Fibroblast of the aortic adventitia (primary cell): ENCODE data around the gene AGBL4. TPM values are rescaled to one million over a fixed set of nuclear protein-coding genes. Genes with fewer than 3 reads are reported as not detected.

Experiments
- DNase-seq: peaks from one replicate; pipeline ENCODE4 v3.0.0-alpha.2; 2010; ENCODE audit warnings: low read depth
- H3K4me3 ChIP-seq: 2 replicates; pipeline ENCODE4 v1.5.1; 2011; ENCODE audit warnings: low read depth, mild to moderate bottlenecking, control low read depth, low read length, moderate library complexity
- total RNA-seq: library from RNA; depleted of rRNA; stranded (reverse); fragments of >200 nt; gene quantifications from 2 replicates; pipeline ENCODE4 v1.2.3, GENCODE V29; 2012; ENCODE audit warnings: low replicate concordance
- TF ChIP-seq, protein P1 (sequence below): IDR thresholded peaks from 2 replicates; pipeline ENCODE4 v1.5.1; 2011; ENCODE audit warnings: mild to moderate bottlenecking, low read length, control low read depth, inconsistent platforms; ENCODE audit not compliant: insufficient read depth

The AGBL4 gene
- total RNA-seq, 1 donor: not detected

DNA sequence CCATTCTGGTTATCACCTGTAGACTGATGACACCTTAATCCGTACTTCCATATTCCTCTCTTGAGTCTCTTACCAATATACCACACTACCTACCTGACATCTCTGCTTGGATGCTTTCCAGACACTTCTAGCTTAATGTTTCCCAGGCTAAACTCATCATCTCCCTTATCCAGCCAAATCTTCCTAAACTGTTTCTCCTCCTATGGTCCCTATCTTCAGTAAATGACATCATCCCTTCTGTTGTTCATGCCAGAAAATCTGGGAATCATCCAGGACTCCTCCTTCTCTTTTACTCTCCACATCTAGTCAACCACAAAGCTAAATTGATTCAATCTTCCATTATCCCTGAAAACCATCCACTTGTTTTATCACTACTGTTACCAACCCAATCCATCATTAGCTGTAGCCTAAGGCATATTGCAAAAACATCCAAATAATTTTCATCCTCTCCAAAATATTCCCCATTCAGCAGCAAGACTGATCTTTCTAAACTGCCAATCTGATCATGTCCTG is 783.0 kb downstream of the AGBL4 start:
- H3K4me3 ChIP-seq: no peak overlapping the region
- DNase-seq: no peak
- TF ChIP-seq, protein P1, sequence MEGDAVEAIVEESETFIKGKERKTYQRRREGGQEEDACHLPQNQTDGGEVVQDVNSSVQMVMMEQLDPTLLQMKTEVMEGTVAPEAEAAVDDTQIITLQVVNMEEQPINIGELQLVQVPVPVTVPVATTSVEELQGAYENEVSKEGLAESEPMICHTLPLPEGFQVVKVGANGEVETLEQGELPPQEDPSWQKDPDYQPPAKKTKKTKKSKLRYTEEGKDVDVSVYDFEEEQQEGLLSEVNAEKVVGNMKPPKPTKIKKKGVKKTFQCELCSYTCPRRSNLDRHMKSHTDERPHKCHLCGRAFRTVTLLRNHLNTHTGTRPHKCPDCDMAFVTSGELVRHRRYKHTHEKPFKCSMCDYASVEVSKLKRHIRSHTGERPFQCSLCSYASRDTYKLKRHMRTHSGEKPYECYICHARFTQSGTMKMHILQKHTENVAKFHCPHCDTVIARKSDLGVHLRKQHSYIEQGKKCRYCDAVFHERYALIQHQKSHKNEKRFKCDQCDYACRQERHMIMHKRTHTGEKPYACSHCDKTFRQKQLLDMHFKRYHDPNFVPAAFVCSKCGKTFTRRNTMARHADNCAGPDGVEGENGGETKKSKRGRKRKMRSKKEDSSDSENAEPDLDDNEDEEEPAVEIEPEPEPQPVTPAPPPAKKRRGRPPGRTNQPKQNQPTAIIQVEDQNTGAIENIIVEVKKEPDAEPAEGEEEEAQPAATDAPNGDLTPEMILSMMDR: no peak

DNA sequence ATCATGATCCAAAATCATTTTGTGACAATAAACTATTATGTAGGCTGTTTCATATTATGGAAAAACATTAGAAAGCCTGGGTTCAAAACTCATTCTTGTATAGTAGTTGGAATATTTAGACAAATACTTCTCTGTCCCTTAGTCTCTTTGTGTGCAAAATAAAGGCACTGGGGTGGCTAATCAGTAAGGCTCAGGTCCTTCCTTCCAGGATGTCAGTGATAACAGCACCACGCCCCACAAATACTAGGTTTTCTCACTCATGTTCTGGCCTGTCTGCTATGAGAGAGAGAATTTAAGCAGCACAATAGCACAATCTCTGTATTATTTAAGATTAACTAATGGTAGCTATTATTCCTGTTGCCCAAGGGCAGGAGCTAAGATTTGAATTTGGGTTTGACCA is 788.8 kb downstream of the AGBL4 start:
- TF ChIP-seq, protein P1: no peak
- H3K4me3 ChIP-seq: no peak overlapping the region
- no peak for DNase-seq

DNA sequence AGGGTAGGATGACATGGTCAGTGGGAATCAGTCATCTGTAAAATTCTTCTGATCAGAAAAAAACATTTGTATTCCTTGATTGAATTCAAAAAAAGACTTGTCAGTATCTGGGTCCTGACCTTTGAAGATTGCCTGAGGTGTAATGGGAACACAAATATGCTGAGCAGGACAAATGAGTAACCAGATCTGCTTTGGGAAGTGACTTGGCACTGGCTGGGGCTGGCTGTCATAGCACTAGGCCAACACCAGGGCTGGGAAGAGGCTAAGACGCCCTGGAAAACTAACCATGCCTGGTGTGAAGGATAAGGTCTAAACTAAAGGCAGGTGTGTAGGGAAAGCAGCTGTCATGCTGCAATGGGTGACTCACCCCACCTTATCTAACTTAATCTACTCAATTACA is 794.2 kb downstream of the AGBL4 start:
- no peak overlapping the region for H3K4me3 ChIP-seq
- TF ChIP-seq, protein P1: no peak
- DNase-seq: no peak

DNA sequence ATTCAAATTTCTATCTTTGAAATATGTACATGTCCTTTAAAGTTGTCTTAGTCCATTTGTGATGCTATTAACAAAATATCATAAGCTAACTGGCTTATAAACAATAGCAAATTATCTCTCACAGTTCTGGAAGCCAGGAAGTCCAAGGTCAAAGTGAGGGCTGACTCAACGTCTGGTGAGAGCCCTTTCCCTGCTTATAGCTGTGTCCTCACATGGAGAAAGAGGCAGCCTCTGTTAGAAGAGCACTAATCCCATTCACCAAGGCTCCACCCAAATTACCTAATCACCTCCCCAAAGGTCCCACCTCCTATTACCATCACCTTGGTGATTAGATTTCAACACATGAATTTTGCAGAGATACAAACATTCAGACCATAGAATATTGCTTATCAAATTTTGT is 797.0 kb downstream of the AGBL4 start:
- no peak overlapping the region for H3K4me3 ChIP-seq
- TF ChIP-seq, protein P1: no peak
- DNase-seq: no peak

DNA sequence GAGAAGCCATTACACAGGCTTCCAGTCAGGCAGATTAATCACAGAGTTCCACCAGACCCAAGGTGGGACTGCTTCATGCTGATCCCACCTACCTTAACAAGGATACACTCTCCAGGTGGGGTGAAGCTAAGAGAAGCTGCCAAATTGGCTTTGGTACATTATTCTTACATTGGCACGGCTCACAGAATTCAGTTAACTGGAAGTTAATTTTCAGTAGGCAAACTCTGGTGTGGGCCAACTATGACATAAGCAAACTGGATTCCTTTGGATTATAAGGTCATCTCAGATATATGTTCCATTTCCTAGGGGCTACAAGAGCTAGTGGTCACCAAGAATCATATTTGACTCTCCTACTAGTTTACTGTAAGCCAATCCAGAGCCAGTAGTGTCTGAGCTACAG is 798.3 kb downstream of the AGBL4 start:
- TF ChIP-seq, protein P1: no peak
- DNase-seq: no peak
- no peak overlapping the region for H3K4me3 ChIP-seq

DNA sequence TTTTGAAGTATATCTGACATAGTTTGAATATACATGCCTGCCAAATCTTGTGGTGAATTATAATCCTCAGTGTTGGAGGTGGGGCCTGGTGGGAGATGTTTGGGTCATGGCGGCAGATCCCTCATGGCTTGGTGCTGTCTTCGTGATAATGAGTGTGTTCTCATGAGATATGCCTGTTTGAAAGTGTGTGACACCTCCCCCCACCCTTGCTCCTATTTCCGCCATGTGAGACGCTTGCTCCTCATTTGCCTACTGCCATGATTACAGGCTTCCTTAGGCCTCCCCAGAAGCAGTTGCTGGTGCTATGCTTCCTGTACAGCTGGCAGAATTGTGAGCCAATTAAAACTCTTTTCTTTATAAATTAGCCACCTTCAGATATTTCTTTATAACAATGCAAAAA is 810.5 kb downstream of the AGBL4 start:
- DNase-seq: no peak
- TF ChIP-seq, protein P1: no peak
- no peak overlapping the region for H3K4me3 ChIP-seq

DNA sequence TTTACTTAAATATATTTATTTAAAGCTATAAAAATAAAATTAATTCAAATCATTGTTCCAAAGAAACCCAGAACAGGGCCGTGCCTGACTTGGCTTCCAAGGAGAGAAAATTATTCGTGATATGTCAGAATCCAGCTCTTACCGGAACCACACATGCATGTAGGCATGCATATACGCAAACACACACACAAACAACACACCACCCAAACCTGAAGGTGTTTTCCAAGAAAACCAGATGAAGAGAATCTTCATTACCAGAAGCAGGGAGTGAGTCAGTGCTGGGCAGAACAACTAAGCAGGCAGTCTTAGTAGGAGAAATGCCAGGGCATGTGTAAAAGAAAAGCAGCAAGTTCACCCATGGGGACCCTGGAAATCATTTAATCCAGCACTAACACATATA is 815.0 kb downstream of the AGBL4 start:
- TF ChIP-seq, protein P1: no peak
- no peak for DNase-seq
- H3K4me3 ChIP-seq: no peak overlapping the region
